Hematopoietic multipotent progenitor cell treated with erythropoietin and hydrocortisone succinate and interleukin-3 and kit ligand, for 15 days (in vitro differentiated cells): ENCODE results near the gene CCDC112.
"Not testable (repeated sequence)": the region's sequence is repeated elsewhere in the genome, so short reads cannot be mapped to it uniquely, and the experiment has no call there.

Experiments
- DNase-seq: peaks from one replicate; pipeline ENCODE4 v3.0.0-alpha.2; 2015; ENCODE audit warnings: low spot score

The CCDC112 gene

DNA sequence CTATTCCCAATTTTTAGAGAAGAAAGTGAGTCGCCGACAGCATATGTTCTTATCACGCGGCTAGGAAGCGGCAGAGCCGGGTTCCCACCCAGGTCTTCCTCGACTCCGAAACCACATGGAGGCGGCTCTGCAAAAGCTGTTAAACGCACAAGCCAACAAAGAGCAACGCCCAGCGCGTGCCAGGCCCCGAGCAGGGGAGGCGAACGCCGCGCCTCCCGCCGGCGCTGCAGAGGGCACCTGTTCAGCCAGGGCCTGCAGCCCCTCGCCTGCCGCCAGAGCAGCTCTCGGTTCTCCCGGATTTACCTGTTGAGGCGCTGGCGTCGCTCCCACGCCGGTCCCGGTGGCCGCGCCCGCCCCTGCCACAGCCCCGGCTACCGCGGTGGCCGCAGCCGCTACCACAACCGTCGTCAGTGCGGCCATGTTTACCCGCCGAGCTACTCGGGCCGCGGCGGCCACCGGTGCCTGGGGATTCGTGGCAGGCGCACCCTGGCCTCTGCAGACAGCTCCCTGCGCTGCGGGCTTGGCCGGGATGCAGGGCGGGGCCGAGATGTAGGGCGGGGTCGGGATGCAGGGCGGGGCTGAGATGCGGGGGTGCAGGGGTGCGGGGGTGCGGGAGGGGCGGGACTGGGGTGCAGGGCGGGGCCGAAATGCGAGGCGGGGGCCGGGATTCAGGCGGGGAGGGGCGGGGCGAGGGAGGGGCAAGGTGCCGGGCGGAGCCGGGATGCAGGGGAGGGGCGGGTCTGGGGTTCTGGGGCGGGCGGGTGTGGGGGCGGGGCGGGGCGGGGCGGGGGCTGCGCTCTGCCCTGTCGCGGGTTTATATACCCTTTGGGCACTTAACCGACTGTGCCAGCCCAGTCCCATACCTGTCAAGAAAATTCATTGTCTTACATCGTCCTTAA is at the start of gene CCDC112:
Gene CCDC112, minus strand, starts transcription at position 531 of the 899 bp plus-strand sequence. Its CDS starts 111 bp downstream, at position 420.
- DNase-seq = peak; percentile 74

- DNase-seq = no peak
Measured at GRCh38 chr5:115345344-115345743, 48.9 kb upstream of the CCDC112 start.

DNA sequence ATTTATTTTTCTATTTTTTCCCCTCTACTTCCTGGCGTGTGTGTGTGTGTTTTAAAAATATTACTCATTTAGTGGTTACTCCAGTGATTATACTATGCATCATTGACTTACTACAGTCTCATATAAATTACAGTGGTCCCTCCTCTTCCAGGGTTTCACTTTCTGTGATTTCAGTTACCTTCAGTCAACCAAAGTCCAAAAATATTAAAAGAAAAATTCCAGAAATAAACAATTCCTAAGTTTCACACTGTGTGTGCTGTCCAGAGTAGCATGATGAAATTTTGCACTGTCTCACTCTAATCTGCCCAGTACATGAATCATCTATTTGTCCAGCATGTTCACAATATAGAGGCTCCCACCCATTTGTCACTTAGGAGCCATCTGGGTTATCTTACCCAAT is 47.4 kb upstream of the CCDC112 start:
- DNase-seq = no peak

- no peak for DNase-seq
Measured at GRCh38 chr5:115342590-115343377, 46.3 kb upstream of the CCDC112 start.

GRCh38 chr5:115341745-115342144 is 45.3 kb upstream of the CCDC112 start:
- DNase-seq = no peak

GRCh38 chr5:115338851-115339250 is 42.4 kb upstream of the CCDC112 start:
- DNase-seq = no peak

DNA sequence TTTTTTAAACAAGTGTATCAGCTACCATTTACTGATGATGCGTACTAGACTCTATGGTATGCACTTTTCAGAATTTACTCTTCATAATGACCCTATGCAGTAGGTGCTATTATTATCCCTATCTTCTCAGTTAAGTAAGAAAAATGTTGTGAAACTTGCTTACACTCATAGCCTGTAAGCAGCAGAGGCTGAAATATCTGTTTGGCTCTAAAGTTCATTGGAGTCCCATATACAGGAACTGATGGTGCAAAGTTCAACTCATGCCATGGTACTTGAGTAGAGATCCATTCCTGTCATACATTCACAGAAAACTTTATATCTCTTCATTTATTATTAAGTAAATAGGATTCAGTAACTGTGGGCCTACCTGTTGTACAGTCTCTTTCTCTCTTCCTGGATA is 41.4 kb upstream of the CCDC112 start:
- DNase-seq = no peak

DNA sequence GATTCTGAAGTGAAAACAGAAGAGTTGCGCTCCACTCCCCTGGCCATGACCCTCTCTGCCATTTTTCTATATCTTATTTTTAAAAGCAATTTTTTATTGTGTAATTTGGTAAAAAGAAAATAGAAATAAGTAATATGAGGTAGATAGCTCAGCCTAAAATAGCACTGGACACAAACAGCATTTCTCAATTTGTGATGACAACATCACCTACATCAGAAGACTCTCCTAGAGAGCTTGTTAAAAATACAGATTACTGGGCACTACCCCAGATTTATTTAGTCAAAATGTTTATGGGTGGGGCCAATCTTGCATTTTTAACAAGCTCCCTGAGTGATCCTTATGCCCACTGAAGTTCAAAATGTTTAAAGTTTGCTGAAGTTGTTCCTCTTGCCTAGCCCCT is 40.5 kb upstream of the CCDC112 start:
- no peak for DNase-seq

- no peak for DNase-seq
Measured at GRCh38 chr5:115336201-115336720, 39.8 kb upstream of the CCDC112 start.

- DNase-seq = no peak
Measured at GRCh38 chr5:115335301-115335700, 38.8 kb upstream of the CCDC112 start.

GRCh38 chr5:115333164-115333563 is 36.7 kb upstream of the CCDC112 start:
- no peak for DNase-seq

DNA sequence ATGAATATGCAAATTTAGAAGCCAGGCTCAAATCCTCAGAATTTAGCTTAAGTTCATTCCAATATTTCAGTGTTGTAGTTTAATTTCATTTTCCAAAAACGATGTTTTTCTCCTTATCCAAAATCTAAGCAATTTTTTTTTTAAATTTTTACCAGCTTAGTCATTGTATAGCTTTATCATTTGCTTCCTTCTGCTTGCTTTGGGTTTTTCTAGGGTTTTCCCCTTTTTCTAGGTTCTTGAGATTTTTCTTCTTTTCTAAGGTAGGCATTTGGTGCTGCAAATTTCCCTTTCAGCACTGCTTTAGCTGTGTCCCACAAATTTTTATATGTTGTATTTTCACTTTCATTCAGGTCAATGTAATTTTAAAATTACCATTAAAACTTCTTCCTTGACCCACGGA is 34.4 kb upstream of the CCDC112 start:
- DNase-seq = no peak

- DNase-seq = no peak
Measured at GRCh38 chr5:115329475-115329874, 33.0 kb upstream of the CCDC112 start.

GRCh38 chr5:115328617-115329274 is 32.3 kb upstream of the CCDC112 start:
- DNase-seq = not testable (repeated sequence)

DNA sequence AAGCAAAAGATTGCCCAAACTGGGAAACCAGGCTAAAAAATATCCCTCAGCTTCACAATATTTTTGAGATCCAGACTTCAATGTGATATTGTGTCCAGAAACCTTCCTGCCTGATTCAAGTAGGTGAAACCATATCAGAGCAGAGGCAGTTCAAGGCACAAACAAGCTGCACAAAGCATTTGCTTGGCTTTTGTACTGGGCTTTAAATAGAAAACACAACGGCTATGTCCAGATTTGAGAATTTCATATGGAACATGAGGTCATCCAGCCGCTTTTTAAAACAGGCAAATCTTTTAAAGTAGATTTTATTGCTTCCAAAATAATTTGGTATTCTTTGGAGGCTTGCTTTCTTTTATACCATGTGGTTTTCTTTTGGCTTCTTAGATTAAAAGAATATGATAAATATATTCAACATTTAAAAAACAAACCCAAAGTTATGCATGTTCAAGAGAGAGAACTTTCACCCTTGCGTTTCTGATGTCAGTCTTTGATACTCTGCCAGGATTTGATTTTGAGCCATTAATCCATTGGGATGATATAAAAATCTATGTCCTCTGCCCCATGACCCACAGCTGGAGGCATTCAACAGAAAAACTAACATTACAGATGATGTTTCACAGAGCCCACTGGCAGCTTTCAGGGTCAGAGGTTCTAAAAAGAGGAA is 29.0 kb upstream of the CCDC112 start:
- DNase-seq = no peak

- no peak for DNase-seq
Measured at GRCh38 chr5:115324021-115324420, 27.6 kb upstream of the CCDC112 start.

DNA sequence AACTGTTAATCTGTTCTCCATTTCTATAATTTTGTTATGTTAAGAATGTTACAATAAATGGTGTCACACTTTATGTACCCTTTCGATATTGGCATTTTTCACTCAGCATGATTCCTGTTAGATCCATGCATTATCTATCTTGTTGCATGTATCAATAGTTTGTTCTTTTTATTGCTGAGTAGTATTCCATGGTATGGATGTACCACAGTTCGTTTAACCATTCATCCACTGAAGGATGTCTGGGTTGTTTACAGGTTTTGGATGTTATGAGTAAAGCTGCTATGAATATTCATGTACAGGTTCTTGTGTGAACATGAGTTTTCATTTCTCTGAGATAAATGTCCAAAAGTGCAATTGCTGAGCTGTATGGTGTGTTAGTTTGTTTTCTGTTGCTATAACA is 26.3 kb upstream of the CCDC112 start:
- DNase-seq = no peak

GRCh38 chr5:115321309-115321708 is 24.9 kb upstream of the CCDC112 start:
- DNase-seq = no peak

DNA sequence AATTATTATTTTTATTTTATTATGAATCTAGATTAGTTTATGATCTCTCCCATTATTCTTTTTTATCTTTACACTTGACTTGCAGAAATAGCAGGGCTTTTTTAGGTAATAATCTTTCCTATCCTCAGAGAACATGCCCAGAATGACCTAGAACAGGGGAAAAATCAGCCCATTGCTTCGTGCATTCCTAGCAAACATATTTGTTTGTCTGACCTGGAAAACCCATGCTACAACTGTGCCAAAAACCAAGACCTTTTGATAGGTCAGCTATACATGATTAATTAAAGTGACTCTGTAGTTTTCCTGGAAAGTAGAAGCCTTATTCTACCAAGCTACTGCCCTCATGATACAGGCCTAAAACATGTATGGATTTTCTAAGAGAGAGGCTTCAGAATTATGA is 24.1 kb upstream of the CCDC112 start:
- DNase-seq = no peak

- no peak for DNase-seq
Measured at GRCh38 chr5:115320006-115320405, 23.6 kb upstream of the CCDC112 start.

DNA sequence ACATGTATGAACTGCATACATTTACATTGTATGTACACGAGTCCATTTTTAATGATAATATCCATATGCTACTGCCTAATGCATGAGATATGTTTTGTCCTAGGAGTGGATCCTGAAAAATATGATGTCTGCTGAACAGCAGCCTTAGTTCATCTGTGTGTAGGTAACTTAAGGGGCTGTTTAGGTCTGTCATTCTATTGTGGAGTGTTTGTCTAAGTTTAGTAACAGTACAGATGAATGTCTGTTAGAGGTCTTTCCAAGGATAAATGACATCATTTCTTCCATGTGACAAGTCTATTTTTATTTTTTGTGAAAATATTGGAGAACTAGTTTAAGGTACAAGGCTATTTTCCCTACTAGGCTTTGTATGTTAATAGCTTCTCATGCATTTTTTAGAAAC is 22.6 kb upstream of the CCDC112 start:
- DNase-seq = no peak

DNA sequence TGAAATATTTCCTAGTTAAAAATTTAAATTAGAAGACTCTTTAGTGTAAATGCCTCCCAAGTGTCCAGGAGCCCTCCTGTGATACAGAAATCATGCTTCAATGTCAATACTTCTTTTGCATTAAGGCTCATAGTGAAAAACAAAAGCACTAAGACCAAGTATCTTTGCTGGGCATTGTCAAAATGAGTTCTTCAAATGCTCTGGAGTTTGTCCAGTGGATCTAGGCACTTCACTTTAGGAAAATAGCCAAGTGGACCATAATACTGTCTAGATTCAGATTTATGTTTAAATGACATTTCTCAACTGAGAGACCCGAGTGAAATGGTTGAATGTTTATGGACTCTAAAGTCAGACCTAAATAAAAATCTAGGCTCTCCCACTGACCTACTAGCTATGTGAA is 21.3 kb upstream of the CCDC112 start:
- DNase-seq = no peak
